Activated T-cell treated with anti-CD3 and anti-CD28 coated beads for 1 hour (primary cell): ENCODE measurements around the gene TAB3.

ENCODE experiments used
- DNase-seq: peaks from one replicate; pipeline ENCODE4 v3.0.0-alpha.2; 2020; ENCODE audit warnings: low read depth

Gene TAB3

DNA sequence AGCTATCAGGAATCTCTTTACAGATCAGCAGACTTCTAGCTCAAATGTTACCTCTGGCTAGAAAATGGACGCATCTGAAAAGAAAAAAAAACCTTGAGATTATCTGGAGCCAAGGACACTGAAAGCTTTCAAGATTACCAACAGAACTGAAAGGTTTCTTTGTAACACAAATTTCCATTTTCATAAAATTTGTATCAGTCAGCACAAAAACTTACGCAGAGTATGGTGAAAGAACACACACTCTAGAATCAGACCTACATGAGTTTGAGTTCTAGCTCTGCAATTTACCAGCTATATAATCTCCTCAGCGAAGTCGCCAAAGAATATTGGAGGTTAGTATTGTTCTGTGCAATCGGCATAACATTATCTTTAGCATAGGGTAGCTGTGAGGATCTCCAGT lies 1.8 kb downstream of the TAB3 start:
- DNase-seq, result no peak

GRCh38 chrX:30885136-30885535 lies 3.9 kb downstream of the TAB3 start:
- DNase-seq, result no peak

GRCh38 chrX:30883138-30883537 lies 5.9 kb downstream of the TAB3 start:
- DNase-seq, result no peak

- DNase-seq, result no peak
Observed at GRCh38 chrX:30881797-30882196, 7.3 kb downstream of the TAB3 start.

- no peak for DNase-seq
Observed at GRCh38 chrX:30881390-30881789, 7.7 kb downstream of the TAB3 start.

- no peak for DNase-seq
Observed at GRCh38 chrX:30880058-30880457, 9.0 kb downstream of the TAB3 start.

DNA sequence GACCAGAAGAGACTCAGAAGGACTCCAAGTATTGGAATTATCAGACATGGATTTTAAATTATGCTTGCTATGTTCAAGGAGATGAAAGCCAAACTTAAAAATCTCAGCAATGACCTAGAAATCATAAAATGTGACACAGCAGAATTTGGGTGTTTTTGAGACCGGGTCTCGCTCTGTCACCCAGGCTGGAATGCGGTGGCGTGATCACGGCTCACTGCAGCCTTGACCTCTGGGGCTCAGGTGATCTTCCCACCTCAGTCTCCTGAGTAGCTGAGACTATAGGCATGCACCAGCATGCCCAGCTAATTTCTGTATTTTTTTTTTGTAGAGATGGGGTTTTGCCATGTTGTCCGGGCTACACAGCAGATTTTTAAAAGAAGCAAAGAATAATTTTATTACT lies 12.7 kb downstream of the TAB3 start:
- no peak for DNase-seq

GRCh38 chrX:30875957-30876356 lies 13.1 kb downstream of the TAB3 start:
- no peak for DNase-seq

DNA sequence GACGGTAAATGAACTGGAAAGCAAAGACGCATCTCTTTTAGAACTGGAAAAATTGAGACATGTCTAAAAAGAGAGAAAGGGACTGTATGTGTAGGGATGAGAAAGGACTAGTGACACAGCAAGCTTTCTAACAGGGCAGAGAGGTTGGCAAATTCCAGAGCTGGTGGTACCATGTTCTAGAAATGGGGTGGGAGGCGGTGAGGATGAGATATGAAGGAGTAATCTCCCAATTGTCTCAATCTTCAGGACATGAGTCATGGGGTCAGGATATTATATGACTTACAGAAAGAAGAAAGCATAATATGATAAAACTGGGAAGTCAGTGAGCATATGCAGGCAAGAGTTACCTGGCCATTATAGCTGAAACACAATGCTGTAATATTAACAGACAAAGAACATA lies 14.2 kb downstream of the TAB3 start:
- no peak for DNase-seq

DNA sequence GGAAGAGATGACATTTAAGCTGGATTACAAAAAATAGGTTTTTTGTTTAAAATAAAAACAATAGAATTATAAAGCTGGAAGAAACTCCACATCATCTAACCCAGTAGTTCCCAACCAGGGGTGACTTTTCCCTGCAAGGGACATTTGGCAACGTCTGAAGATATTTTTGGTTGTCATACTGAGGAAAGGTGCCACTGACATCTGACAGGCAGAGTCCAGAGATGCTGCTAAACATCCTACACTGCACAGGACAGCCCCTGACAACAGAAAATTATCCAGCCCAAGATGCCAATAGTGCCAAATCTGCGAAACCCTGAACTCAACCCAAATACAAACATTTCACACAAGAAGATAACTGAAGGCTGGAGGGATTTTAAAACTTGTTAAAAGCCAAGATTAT lies 18.5 kb downstream of the TAB3 start:
- DNase-seq, result no peak

DNA sequence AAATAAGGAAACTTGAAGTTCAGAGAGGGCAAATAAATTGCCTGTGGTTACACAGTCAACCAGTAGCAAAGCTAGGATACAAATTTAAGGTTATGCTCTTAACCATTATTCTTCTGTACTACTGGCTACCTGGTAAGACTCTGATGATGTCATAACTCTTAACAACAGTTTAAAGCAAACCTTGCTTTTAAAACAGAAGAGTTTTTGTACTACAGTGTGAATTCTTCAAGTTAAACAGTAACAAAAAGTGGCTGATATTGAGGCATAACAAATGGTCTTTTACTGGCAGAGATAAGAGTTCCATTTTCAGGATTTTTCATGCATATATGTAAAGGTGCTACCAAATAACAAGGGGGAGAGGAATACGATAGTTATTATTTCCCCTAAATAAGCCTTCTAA lies 23.4 kb downstream of the TAB3 start:
- DNase-seq, result no peak

GRCh38 chrX:30865015-30865414 lies 24.0 kb downstream of the TAB3 start:
- DNase-seq, result no peak

DNA sequence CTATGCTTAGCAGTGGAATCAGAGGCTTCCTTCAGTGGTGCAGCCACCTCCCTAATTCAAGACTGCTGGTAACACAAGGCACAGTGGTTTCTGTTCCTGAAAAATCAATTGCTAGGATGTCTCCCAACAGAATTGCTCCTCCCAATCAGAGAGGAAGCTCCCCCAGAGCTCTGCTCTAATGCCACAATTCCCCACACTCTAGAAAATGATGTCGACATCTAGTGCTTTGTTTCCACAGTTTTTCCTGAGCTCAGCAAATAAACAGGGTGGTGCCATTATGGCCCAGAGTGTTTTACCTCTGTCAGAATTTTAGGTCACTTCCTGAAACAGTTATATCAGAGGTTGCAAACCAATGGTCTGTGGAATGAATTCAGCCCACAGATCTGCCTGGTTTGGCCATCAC lies 24.7 kb downstream of the TAB3 start:
- DNase-seq, result no peak

DNA sequence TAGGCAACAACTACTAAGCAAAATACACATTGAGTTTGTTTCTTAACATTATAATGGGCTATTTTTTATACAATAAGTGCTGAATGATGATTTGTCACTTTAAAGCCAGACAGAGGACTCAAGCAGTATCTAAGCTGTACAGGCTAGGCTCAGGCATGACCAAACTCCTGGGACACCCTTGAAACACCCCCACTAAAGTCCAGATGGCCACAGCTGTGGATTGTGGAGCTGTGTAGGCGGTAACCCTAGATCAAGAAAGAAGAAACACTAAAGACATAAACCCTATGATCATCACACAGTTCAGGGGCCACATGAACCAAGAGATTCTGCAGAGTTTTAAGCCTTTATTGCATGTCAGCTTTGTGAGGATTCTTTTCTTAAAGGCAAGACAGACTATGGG lies 25.1 kb downstream of the TAB3 start:
- no peak for DNase-seq

DNA sequence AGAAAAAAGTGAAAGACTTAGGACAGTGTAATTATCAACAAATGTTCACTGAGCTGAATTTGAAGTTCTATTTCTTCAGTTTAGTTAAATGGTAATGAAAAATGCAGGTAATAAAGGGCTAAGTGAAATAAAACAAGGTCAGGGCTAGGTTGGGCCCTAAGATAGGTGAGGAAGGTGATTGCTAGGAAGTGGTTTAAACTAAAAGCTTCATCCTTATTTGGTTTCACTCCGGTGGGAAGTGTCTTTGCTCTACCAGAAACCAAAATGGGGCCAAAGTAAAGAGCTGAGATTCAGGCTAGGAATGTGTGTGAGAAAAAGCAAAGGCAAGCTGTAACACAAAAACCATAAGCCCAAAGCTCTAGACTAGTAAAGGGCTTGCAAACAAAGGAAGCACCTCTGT lies 31.0 kb downstream of the TAB3 start:
- no peak for DNase-seq

DNA sequence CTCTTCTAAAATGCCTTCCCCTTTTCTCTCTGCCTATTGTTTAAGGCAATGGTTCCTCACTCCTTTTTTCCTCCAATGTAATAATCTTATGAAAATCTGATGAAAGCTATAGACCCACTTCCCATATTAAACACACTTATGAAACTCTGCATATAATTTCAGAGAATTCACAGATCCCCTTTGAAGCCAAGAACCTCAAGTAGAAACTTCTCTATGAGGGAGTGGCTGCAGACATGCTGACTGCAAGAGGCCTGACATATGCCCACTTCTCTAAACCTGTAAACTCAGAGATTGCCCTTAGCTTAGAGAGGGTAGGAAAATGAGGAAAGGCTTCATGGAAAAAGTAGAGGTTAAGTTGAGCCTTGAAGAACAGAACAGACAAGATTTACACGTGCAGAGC lies 37.6 kb downstream of the TAB3 start:
- DNase-seq, result no peak

- no peak for DNase-seq
Observed at GRCh38 chrX:30835373-30835772, 53.7 kb downstream of the TAB3 start.

GRCh38 chrX:30833896-30834295 lies 55.2 kb downstream of the TAB3 start:
- no peak for DNase-seq

GRCh38 chrX:30831082-30831481 lies 58.0 kb downstream of the TAB3 start:
- DNase-seq, result no peak

DNA sequence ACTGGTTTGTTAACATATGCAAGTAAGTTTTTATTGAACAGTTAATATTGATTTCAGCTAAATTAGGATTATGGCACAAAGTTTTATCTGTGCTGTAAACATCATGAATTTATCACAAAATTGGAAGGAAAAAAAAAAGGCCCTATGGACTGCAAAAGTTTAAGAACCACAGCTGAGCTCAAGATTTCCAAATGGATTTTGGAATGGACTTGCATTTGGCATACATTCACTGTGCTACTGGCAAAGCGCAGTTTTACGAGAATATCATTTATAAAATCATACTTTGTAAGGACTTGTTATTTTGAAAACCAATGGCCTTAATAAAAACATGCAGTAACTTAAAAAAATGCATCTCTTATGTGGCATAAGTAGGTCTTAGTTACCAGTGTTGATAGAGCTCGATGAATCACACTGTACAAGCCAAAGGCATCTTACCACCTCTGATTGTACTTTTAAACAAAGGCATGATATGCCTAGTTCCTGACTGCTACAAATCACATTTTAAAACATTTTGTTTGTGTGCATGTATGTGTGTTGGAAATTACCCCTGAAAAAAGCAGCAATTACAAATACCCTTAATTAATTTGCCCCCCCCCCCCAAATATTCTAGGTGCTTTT lies 58.6 kb downstream of the TAB3 start:
- DNase-seq, result no peak

DNA sequence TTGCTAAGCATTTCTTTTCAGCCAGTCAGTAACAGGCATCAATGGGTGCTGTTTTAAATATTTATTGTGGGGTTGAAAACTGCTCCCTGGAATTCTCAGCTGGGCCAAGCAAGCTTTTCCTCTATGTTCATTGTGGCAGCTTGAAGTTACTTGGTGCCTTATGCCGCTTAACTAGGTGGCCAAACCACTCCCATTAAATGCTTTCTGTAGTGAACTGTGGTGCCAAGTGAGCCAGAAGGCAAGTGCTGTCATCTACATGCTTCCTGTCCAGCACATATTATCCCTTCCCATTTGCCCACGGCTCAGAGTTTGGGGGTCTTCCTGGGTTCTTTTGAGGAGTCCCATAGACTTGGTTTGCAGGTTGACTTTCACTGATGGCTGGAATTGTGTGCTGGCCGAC lies 64.8 kb downstream of the TAB3 start:
- no peak for DNase-seq

GRCh38 chrX:30822764-30823163 lies 66.3 kb downstream of the TAB3 start:
- DNase-seq, result no peak

GRCh38 chrX:30822068-30822681 lies 66.9 kb downstream of the TAB3 start:
- no peak for DNase-seq

DNA sequence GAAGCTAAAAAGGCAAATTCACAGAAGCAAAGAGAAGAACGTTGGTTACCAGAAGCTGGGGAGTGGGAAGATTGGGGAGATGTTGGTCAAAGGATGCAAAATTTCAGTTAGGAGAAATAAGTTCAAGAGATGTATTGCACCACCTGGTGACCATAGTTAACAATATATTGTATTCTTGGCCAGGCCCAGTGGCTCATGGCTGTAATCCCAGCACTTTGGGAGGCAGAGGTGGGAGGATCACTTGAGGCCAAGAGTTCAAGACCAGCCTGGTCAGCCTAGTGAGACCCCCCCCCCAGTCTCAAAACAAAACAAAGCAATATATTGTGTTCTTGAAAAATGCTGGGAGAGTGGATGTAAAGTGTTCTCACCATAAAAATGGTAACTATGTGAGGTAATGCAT lies 67.9 kb downstream of the TAB3 start:
- DNase-seq, result no peak
